GM21717 (cell line): Measurements from ENCODE around the gene FGF3.

ENCODE experiments used
- ATAC-seq: cut with Tn5 transposase; IDR thresholded peaks from one replicate; pipeline ENCODE4 v1.9.1; 2021; ENCODE audit warnings: mild to moderate bottlenecking, moderate library complexity; ENCODE audit not compliant: unreplicated experiment

Gene FGF3

DNA sequence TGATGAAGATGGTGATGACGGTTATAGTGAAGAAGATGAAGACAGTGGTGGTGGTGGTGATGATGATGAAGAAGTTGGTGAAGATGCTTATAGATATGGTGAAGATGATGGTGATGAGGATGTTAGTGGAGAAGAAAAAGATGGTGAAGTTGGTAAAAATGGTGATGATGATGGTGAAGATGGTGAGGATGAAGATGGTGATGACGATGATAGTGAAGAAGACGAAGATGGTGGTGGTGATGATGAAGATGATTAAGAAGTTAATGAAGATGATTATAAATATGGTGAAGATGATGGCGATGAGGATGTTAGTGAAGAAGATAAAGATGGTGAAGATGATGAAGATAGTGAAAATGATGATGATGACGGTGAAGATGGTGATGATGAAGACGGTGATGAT lies 25.2 kb upstream of the FGF3 start:
- no peak for ATAC-seq

DNA sequence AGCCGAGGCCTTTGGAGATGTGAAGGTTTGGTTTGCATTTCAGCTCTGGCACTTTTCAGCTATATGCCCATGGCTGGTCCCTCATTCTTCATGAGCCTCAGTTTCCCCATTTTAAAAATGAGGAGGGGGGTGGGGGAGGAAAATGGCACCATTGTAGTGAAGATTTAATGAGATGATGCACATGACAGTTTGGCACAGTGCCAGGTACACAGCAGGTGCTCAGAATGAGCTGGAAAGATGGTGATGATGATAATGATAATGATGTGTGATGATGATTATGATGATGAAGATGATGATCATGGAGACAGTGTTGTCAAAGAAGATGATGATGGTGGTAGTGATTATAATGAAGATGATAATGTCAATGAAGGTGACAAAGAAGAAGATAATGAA lies 24.3 kb upstream of the FGF3 start:
- ATAC-seq = no peak

- ATAC-seq = no peak
Observed at GRCh38 chr11:69842746-69843528, 23.7 kb upstream of the FGF3 start.

DNA sequence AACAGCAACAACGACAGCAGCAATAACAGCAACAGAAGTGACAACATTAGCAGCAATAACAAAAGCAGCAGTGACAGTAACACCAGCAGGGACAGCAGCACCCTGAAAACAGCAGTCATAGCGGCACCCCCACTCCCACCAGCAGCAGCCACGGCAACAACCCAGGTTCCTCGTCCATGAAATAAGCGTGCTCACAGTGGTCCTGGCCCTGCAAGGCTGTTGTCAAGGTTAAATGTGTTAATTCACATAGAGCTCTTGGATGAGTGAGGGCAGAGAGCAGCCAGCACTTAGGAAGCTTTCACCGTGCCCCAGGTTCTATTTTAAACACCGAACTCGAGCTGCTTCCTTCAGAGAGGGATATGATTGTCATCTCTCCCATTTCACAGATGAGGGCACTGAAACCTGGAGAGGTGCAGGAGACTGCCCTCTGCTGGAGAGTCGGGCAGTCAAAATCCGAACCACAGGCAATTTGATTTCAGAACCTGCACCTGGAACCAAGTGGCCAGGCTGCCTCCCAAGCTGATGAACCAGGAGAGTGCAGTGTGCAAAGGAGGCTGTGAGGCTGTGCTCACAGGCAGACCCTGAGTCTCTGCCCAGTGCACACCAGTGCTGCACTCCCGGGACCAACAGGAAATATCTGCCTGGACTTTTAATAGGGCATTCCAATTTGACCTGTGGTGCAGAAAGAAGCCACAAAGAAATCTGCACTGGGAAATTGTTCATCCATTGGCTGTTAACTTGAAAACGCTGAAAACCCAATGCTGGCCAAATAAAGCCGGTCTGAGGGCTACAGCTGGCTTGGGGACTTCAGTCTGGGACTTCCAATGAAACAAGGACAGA lies 22.9 kb upstream of the FGF3 start:
- ATAC-seq = no peak

GRCh38 chr11:69841170-69841858 lies 22.1 kb upstream of the FGF3 start:
- ATAC-seq = no peak

DNA sequence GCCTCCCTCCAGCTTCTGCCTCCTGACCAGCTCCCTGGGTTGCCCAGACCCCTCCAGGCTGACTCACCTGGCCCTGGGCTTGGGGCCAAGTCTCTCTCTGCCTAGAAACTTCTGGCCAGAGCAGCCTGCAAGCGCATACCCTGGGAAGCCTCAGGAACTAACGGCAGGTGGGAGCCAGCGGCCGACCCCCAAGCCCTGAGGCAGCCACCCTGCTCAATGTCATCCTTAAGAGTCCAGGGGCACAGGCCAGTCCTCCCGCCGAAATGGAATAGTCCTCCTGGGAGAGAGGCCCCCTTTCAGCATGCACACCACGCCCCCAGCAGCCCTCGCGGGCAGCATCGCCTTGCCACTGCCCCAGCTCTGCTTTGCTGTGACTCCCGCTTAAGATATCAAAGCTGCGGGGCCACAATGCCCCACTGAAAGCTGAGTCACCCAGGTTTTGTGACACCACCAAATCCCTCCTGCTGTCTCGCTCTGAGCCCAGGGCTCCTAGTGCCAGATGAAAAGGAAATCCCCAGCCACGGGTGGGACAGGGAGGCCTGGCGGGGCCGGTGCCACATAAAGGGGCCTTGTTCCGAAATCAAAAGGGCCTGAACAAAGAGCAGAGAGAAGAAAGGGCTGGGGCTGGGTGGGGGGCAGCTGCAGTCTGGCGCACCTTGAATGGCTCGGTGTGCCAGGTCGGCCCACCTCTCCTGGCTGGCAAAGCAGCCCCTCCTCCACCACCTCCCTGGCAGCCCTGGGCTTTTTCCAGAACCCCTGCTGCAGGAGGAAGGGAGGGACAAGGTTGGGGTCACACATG lies 21.4 kb upstream of the FGF3 start:
- no peak for ATAC-seq

DNA sequence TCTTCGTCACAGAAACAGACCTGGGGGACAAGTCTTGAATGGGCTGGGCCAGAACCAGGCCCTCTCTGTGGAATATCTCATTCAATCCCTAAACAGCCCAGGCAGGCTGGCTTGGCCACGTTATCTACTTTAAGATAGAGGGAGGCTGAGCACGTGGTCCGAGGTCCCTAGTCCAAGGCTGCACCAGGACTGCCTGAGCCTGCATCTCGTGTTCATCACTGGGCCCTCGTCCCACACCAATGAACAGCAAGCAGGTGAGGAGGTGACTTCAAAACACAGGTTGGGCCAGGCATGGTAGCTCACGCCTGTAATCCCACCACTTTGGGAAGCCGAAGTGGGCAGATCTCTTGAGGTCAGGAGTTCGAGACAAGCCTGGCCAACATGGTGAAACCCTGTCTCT lies 20.3 kb upstream of the FGF3 start:
- no peak for ATAC-seq

DNA sequence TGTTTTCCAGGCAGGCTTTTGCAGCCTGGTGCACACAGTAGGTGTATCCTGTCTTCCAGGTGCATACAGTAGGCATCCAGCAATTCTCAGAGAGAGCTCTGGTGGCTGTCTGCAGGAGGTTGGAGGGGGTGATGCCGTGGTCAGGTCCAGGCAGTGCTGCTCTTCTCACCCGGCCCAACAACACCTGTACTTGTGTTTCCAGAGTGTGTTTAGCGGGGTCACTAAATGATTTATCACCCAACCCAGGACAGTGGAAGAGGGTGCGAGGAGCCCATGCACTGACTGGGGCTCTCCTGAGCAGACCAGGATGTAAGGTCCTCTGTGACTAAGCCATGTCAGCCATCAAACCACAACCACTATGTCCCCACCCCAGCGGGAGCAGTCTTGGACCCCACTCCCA lies 18.6 kb upstream of the FGF3 start:
- ATAC-seq = no peak

DNA sequence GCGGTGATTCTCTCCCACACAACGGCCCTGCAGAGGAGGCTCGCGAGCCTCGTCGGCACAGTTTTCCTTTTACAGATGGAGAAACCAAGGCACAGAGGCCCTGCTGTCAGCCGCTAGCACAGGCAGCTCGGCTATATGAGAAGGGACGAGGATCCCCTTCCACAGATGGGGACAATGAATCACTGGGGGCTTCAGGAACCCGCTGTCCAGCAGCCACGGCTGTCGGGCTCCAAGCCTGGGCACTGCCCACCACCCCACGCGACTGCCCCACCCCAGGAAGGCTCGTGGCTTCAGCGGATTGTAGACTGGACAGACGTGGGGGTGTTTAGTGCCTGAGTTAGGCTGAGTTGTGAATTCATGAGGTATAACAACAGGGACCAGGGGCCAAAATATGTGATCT lies 17.2 kb upstream of the FGF3 start:
- ATAC-seq = no peak

- ATAC-seq = no peak
Observed at GRCh38 chr11:69834811-69835800, 15.9 kb upstream of the FGF3 start.

- no peak for ATAC-seq
Observed at GRCh38 chr11:69834251-69834650, 15.0 kb upstream of the FGF3 start.

- ATAC-seq = no peak
Observed at GRCh38 chr11:69832561-69833413, 13.6 kb upstream of the FGF3 start.

DNA sequence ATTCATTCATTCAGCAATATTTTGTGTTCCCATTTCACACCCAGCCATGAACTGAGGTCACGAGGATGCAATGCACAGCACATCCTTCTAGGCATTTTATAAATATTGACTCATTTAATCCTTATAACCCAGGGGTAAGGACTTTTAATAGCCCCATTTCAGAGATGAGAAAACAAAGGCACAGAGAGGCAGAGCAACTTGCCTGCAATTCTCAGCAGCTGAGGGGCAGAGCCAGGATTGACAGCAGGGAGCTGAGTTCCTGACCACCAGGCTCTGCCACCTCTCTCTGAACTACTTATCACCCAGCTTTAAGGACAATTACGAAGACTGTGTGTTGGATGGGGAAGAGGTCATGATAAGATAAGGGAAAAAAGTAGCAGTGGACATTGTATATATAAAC lies 12.8 kb upstream of the FGF3 start:
- no peak for ATAC-seq

- no peak for ATAC-seq
Observed at GRCh38 chr11:69830086-69830485, 10.9 kb upstream of the FGF3 start.

DNA sequence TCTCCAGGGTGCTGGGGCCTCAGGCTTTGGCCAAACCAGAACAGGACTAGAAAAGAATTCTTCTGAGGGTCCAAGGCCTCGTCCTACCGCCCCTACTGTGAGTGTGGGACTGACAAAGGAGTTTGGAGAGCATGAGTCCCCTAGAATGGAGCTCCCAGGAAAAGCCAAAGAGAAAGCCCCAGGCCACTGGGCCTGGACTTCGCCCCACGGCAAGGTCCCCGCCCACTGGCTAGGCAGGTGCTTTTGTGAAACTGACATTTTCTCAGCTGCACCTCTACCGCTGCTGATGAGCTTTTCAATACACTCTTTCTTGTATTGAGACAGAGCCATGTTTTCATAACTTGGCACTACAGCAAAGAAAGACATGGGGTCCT lies 9.7 kb upstream of the FGF3 start:
- ATAC-seq = no peak

DNA sequence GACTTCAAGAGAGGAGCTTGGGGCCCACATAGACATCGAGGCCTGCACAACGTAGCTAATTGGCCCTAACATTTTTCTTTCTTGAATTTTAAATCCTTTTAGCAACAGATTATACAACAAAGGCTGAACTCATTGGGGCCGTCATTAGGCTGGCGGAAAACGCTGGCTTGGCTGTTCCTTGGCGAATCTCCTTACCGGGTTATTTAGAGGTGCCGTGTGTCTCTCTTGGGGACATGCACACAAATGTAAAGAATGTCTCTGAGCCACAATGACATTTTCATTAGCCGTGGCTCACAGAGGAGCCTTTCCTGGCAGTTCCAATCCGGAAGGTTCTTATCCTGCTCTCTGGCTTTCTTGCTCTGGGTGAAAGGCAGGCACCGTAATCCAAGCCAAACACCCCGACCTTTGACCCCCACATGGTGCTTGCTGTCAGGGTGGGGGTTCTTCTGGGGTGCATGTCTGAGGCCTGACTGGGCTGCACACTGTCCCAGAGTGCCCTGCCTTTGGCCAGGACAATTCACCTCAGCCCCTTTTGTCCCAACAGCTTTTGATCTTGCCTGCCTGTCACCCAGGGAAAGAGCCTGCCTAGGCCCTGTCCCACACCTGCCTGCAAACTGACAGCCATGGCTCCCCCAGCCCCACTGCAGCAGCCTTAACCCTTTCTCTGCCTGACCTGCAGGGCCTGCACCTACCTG lies 9.2 kb upstream of the FGF3 start:
- no peak for ATAC-seq

DNA sequence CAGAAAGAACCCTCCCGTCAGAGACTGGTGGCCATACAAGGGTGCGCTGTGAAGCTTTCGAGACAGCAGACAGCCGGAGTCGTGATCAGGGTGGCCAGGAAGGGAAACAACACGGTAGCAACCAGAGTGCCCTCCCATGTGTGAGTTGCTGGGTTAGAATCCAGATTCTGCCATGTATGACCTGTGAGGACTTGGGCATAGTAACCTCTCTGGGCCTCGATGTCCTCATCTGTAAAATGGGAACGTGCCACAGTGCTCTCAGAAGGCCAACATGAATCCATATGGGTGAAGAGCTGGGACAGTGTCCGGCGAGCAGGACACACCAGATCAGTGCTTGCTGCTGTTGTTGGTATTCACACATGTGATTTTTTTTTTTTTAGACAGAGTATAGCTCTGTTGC lies 7.6 kb upstream of the FGF3 start:
- no peak for ATAC-seq

DNA sequence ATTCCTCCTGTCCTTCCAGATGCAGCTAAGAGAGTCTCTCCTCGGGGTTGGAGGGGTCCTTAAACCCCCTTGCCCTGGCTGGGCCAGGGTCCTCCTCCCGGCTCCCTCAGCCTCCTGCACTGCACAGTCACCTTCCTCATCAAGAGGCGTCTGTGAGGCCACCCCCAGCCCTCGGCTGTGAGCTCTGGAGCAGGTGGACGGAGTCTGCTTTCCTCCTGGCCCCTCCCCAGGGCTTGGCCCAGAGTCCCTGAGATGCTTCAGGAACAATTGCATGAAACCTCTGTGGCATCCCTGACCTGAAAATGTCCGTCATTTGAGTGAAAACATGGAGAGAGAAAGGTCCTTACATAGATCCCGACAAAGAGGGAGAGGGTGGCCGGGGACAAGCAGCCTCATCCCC lies 6.7 kb upstream of the FGF3 start:
- no peak for ATAC-seq
